Measurements from ENCODE around the gene TNFAIP8L3. TPM values are rescaled to one million over a fixed set of nuclear protein-coding genes. Genes with fewer than 3 reads are reported as not detected.

TNFAIP8L3 gene
- total RNA-seq, 4 donors from 2014 or later = 3.7 to 13.1 (median 8.1) TPM

GRCh38 chr15:51095681-51096331 lies 1.1 kb upstream of the TNFAIP8L3 start:
- TF ChIP-seq POLR2A (IDR thresholded peaks at IDR 0.05) (no peak), CTCF (IDR thresholded peaks at IDR 0.05) (no peak)
- Histone ChIP-seq H3K4me3 (peak overlapping the region; percentile 56 to 85 (median 70)), H3K27me3 (peaks cover 0 to 25% (median 0%) of the 10 kb centered on the region in 4 donors), H3K4me1 (peaks cover 7 to 64% (median 29%) of the 10 kb centered on the region in 3 donors), H3K36me3 (no peaks in the 10 kb centered on the region), H3K9me3 (no peaks in the 10 kb centered on the region), H3K27ac (peak overlapping the region in 2 of 4 donors; percentile 84 to 88)
- DNase-seq = no peak
- WGBS, 2 donors = 49 to 53% methylated on average over 6 of the region's 6 CpGs
- intact Hi-C loops (cut with DNase I) = no loop called here

GRCh38 chr15:51093839-51094605 lies 684 bp downstream of the TNFAIP8L3 start:
- DNase-seq = no peak
- TF ChIP-seq POLR2A (IDR thresholded peaks at IDR 0.05) (no peak), CTCF (IDR thresholded peaks at IDR 0.05) (no peak)
- Histone ChIP-seq H3K36me3 (no peaks in the 10 kb centered on the region), H3K4me3 (peak overlapping the region; percentile 56 to 85 (median 70)), H3K4me1 (peaks cover 7 to 77% (median 40%) of the 10 kb centered on the region in 3 donors), H3K27me3 (peaks cover 0 to 25% (median 0%) of the 10 kb centered on the region in 4 donors), H3K9me3 (no peaks in the 10 kb centered on the region), H3K27ac (peak overlapping the region; percentile 77 to 94 (median 87))
- intact Hi-C loops (cut with DNase I) = no loop called here
- 0% methylated on average over 1 to 12 of the region's 65 CpGs for WGBS, 2 donors

- TF ChIP-seq CTCF (IDR thresholded peaks at IDR 0.05) (no peak), POLR2A (IDR thresholded peaks at IDR 0.05) (no peak)
- intact Hi-C loops (cut with DNase I) = no loop called here
- no peak for DNase-seq
- Histone ChIP-seq H3K27me3 (peaks cover 0 to 25% (median 0%) of the 10 kb centered on the region in 4 donors), H3K9me3 (no peaks in the 10 kb centered on the region), H3K27ac (peak overlapping the region; percentile 77 to 94 (median 87)), H3K36me3 (no peaks in the 10 kb centered on the region), H3K4me1 (peaks cover 11 to 82% (median 41%) of the 10 kb centered on the region in 3 donors), H3K4me3 (peak overlapping the region; percentile 56 to 85 (median 70))
- WGBS, 2 donors = 0% methylated on average over 7 of the region's 21 CpGs; no CpG with 5 or more reads in 1 of the 2 donors
Observed at GRCh38 chr15:51093488-51093838, 1.2 kb downstream of the TNFAIP8L3 start.

GRCh38 chr15:51092480-51093040 lies 2.1 kb downstream of the TNFAIP8L3 start:
- H3K36me3 ChIP-seq = no peaks in the 10 kb centered on the region
- DNase-seq = no peak
- H3K4me1 ChIP-seq = peaks cover 11 to 75% (median 33%) of the 10 kb centered on the region in 3 donors
- peak overlapping the region in 3 of 4 donors; percentile 86 to 94 (median 88) for H3K27ac ChIP-seq
- TF ChIP-seq CTCF (IDR thresholded peaks at IDR 0.05) (no peak), POLR2A (IDR thresholded peaks at IDR 0.05) (no peak)
- no peaks in the 10 kb centered on the region for H3K9me3 ChIP-seq
- 70 to 73% methylated on average over 12 of the region's 12 CpGs for WGBS, 2 donors
- H3K4me3 ChIP-seq = peak overlapping the region in 3 of 4 donors; percentile 69 to 85 (median 72)
- intact Hi-C loops (cut with DNase I) = no loop called here
- peaks cover 0 to 25% (median 0%) of the 10 kb centered on the region in 4 donors for H3K27me3 ChIP-seq
